ENCODE results near the gene CASP10.

DNA sequence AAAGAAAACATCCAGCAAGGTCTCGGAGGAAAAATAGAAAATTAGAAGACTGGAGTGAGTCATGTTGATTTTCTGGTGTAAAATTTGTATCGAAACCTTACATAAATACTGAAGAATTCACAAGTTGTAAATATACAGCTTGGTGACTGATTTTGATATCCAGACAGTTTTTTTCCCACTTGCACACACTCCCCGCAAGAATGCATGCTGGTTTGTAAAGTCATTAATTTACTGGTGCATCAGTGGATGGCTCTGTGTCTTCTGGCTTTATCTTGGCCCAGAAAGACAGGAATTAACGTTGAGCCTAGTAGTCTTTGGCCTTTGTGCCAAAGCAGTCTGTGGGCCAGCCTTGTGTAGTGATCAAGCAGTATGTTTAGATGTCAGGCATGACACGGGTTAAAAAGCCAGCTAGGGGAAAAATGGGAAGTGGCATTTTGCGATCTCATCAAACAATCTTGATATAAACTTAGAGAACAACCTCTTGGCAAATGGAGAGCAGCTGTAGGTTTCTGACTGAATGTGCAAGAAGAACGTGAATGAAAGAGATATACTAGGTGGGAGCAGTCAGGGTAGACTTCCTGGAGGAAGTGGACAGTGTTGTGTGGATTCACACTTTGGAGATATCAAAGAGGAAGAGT is 54.7 kb downstream of the CASP10 start:
- no peak for TF ChIP-seq POLR2A (IDR thresholded peaks at IDR 0.05)
- TF ChIP-seq, protein P1, sequence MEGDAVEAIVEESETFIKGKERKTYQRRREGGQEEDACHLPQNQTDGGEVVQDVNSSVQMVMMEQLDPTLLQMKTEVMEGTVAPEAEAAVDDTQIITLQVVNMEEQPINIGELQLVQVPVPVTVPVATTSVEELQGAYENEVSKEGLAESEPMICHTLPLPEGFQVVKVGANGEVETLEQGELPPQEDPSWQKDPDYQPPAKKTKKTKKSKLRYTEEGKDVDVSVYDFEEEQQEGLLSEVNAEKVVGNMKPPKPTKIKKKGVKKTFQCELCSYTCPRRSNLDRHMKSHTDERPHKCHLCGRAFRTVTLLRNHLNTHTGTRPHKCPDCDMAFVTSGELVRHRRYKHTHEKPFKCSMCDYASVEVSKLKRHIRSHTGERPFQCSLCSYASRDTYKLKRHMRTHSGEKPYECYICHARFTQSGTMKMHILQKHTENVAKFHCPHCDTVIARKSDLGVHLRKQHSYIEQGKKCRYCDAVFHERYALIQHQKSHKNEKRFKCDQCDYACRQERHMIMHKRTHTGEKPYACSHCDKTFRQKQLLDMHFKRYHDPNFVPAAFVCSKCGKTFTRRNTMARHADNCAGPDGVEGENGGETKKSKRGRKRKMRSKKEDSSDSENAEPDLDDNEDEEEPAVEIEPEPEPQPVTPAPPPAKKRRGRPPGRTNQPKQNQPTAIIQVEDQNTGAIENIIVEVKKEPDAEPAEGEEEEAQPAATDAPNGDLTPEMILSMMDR (IDR thresholded peaks at IDR 0.05) = no peak

Data from Peyer's patch (tissue), 4 donors.